Loucy (cell line): ENCODE measurements around the gene DISC1.
"Not testable (repeated sequence)": the region's sequence is repeated elsewhere in the genome, so short reads cannot be mapped to it uniquely, and the experiment has no call there.

Experiments
- H2AFZ ChIP-seq: fragments of 200-600 bp; sonication (generic); 2 replicates; pipeline ENCODE4 v1.6.0; 2016; ENCODE audit warnings: antibody characterized with exemption, mild to moderate bottlenecking, low read length, moderate library complexity
- H3F3A ChIP-seq: fragments of 200-600 bp; 2 replicates; pipeline ENCODE4 v1.6.0; 2016; ENCODE audit warnings: antibody characterized with exemption, low read depth, mild to moderate bottlenecking
- H3K27me3 ChIP-seq: fragments of 200-600 bp; sonication (generic); 2 replicates; pipeline ENCODE4 v1.6.1; 2014; ENCODE audit warnings: low read length, mild to moderate bottlenecking; ENCODE audit not compliant: insufficient read depth, poor library complexity, severe bottlenecking
- H3K36me3 ChIP-seq: fragments of 200-600 bp; sonication (generic); 2 replicates; pipeline ENCODE4 v1.6.1; 2016; ENCODE audit warnings: low read length; ENCODE audit not compliant: insufficient read depth
- H3K4me1 ChIP-seq: fragments of 200-600 bp; sonication (generic); 2 replicates; pipeline ENCODE4 v1.5.1; 2014; ENCODE audit warnings: low read length, mild to moderate bottlenecking; ENCODE audit not compliant: insufficient read depth, poor library complexity, severe bottlenecking
- H3K4me2 ChIP-seq: fragments of 200-600 bp; sonication (generic); 2 replicates; pipeline ENCODE4 v1.6.0; 2014; ENCODE audit warnings: antibody characterized with exemption, low read length, low read depth, mild to moderate bottlenecking; ENCODE audit not compliant: poor library complexity, severe bottlenecking
- H3K4me3 ChIP-seq: fragments of 200-600 bp; sonication (generic); 2 replicates; pipeline ENCODE4 v1.5.1; 2014; ENCODE audit warnings: low read length, mild to moderate bottlenecking, mixed read lengths; ENCODE audit not compliant: poor library complexity, severe bottlenecking
- H3K79me2 ChIP-seq: fragments of 200-600 bp; sonication (generic); 2 replicates; pipeline ENCODE4 v1.6.1; 2014; ENCODE audit warnings: low read length; ENCODE audit not compliant: insufficient read depth
- H3K9ac ChIP-seq: fragments of 200-600 bp; sonication (generic); 2 replicates; pipeline ENCODE4 v1.6.0; 2014; ENCODE audit warnings: mild to moderate bottlenecking, low read depth, low read length, moderate library complexity; ENCODE audit not compliant: poor library complexity, severe bottlenecking
- H3K9me2 ChIP-seq: fragments of 200-600 bp; sonication (generic); replicated peaks from 2 replicates; pipeline ENCODE4 v1.6.1; 2016; ENCODE audit warnings: low read depth, low read length, mixed read lengths
- H3K9me3 ChIP-seq: fragments of 200-600 bp; sonication (generic); 2 replicates; pipeline ENCODE4 v1.6.1; 2014; ENCODE audit warnings: mild to moderate bottlenecking, antibody characterized with exemption, low read length, low read depth; ENCODE audit not compliant: insufficient read depth
- H4K20me1 ChIP-seq: fragments of 200-600 bp; sonication (generic); 2 replicates; pipeline ENCODE4 v1.6.0; 2014; ENCODE audit warnings: antibody characterized with exemption, low read length, mild to moderate bottlenecking; ENCODE audit not compliant: insufficient read depth, poor library complexity, severe bottlenecking
- CTCF ChIP-seq: fragments of 200-600 bp; sonication (generic); conservative IDR thresholded peaks from 2 replicates; pipeline ENCODE4 v1.5.1; 2014; ENCODE audit warnings: mild to moderate bottlenecking, antibody characterized with exemption, low read length
- EZH2phosphoT487 ChIP-seq: fragments of 200-600 bp; IDR thresholded peaks from 2 replicates; pipeline ENCODE4 v1.6.1; 2018; ENCODE audit warnings: antibody characterized with exemption, mild to moderate bottlenecking, moderate library complexity, borderline replicate concordance

Gene DISC1

GRCh38 chr1:231634323-231635013 is 7.9 kb downstream of the DISC1 start:
- TF ChIP-seq CTCF: no peak
- TF ChIP-seq EZH2phosphoT487: no peak
- peaks cover 42% of the 10 kb centered on the region for H3K79me2 ChIP-seq

GRCh38 chr1:231636157-231636556 is 9.6 kb downstream of the DISC1 start:
- H3K4me1 ChIP-seq: peaks cover 2% of the 10 kb centered on the region
- H3F3A ChIP-seq: no peaks in the 10 kb centered on the region
- peaks cover 29% of the 10 kb centered on the region for H3K79me2 ChIP-seq
- H3K9me3 ChIP-seq: no peaks in the 10 kb centered on the region
- H3K9me2 ChIP-seq: no peaks in the 10 kb centered on the region
- H3K4me2 ChIP-seq: no peak overlapping the region
- H3K9ac ChIP-seq: no peak overlapping the region
- no peaks in the 10 kb centered on the region for H3K27me3 ChIP-seq
- H3K36me3 ChIP-seq: no peaks in the 10 kb centered on the region
- H2AFZ ChIP-seq: no peak overlapping the region
- H3K4me3 ChIP-seq: no peak overlapping the region
- H4K20me1 ChIP-seq: no peaks in the 10 kb centered on the region
- no peak for TF ChIP-seq CTCF
- TF ChIP-seq EZH2phosphoT487: no peak

More at GRCh38 chr1:231634323-231635013, 7.9 kb downstream of the DISC1 start:
- H3K9ac ChIP-seq: no peak overlapping the region
- no peaks in the 10 kb centered on the region for H4K20me1 ChIP-seq
- no peaks in the 10 kb centered on the region for H3K9me3 ChIP-seq
- H3K36me3 ChIP-seq: no peaks in the 10 kb centered on the region
- no peaks in the 10 kb centered on the region for H3K27me3 ChIP-seq
- H3F3A ChIP-seq: no peaks in the 10 kb centered on the region
- no peak overlapping the region for H2AFZ ChIP-seq
- H3K4me2 ChIP-seq: no peak overlapping the region
- H3K4me1 ChIP-seq: peaks cover 14% of the 10 kb centered on the region
- H3K4me3 ChIP-seq: no peak overlapping the region
- no peaks in the 10 kb centered on the region for H3K9me2 ChIP-seq

GRCh38 chr1:231636922-231637321 is 10.3 kb downstream of the DISC1 start:
- H4K20me1 ChIP-seq, H3K4me2 ChIP-seq, H3F3A ChIP-seq, H3K9me3 ChIP-seq, H3K27me3 ChIP-seq, H3K4me3 ChIP-seq, H2AFZ ChIP-seq, H3K9me2 ChIP-seq, H3K9ac ChIP-seq, H3K4me1 ChIP-seq, H3K36me3 ChIP-seq: not testable (repeated sequence)
- peaks cover 29% of the 10 kb centered on the region for H3K79me2 ChIP-seq

- Histone ChIP-seq H3K9ac (no peak overlapping the region), H3F3A (no peaks in the 10 kb centered on the region; the same call in 1 of the 2 replicates), H3K27me3 (no peaks in the 10 kb centered on the region), H3K9me2 (no peaks in the 10 kb centered on the region), H3K4me2 (no peak overlapping the region), H2AFZ (no peak overlapping the region), H3K36me3 (no peaks in the 10 kb centered on the region), H3K9me3 (no peaks in the 10 kb centered on the region), H4K20me1 (no peaks in the 10 kb centered on the region), H3K4me1 (no peaks in the 10 kb centered on the region), H3K4me3 (no peak overlapping the region), H3K79me2 (peaks cover 29% of the 10 kb centered on the region)
- TF ChIP-seq CTCF (no peak), EZH2phosphoT487 (no peak)
These were observed 12.1 kb downstream of the DISC1 start for GRCh38 chr1:231638647-231639046.
